Gastrocnemius medialis (tissue), 4 donors: ENCODE results near the gene ZNRF3. TPM values are rescaled to one million over a fixed set of nuclear protein-coding genes. Genes with fewer than 3 reads are reported as not detected.

Experiments
- ATAC-seq, 2 donors: fragments of 150-250 bp; one replicate each; pipeline ENCODE4 v1.9.1; 2016
- DNase-seq, 2 donors: peaks; one replicate each; pipeline ENCODE4 v3.0.0-alpha.2; 2019
- H3K27ac ChIP-seq, 4 donors: fragments of 200-600 bp; sonication (generic); 1 replicate in 1 of 4; 2 replicates in 3 of 4; pipeline ENCODE4 v1.5.1; 2016 to 2018; ENCODE audit warnings: mild to moderate bottlenecking in 2 of 4, moderate library complexity in 1 of 4
- H3K27me3 ChIP-seq, 3 donors: fragments of 200-600 bp; sonication (generic) in 2 of 3; 1 replicate in 1 of 3; 2 replicates in 2 of 3; pipeline versions ENCODE4 v1.5.1 to v1.6.0; 2016 to 2019; ENCODE audit warnings: mild to moderate bottlenecking in 1 of 3, moderate library complexity in 1 of 3
- H3K36me3 ChIP-seq, 2 donors: fragments of 200-600 bp; sonication (generic) in 1 of 2; one replicate each; pipeline ENCODE4 v1.5.1; 2017 to 2018
- H3K4me1 ChIP-seq, 2 donors: fragments of 200-600 bp; sonication (generic) in 1 of 2; one replicate each; pipeline ENCODE4 v1.5.1; 2016 to 2017; ENCODE audit warnings: mild to moderate bottlenecking in 2 of 2
- H3K4me3 ChIP-seq, 4 donors: fragments of 200-600 bp; sonication (generic) in 3 of 4; 1 replicate in 1 of 4; 2 replicates in 3 of 4; pipeline ENCODE4 v1.5.1; 2016 to 2019; ENCODE audit warnings: mild to moderate bottlenecking in 2 of 4
- H3K9me3 ChIP-seq, 3 donors: fragments of 200-600 bp; sonication (generic) in 2 of 3; 1 replicate in 1 of 3; 2 replicates in 2 of 3; pipeline ENCODE4 v1.5.1; 2016 to 2019
- CTCF ChIP-seq, 5 experiments: fragments of 450-650 bp in 3 of 5; fragments of 200-600 bp in 2 of 5; sonication (generic) in 2 of 5; IDR thresholded peaks in 4 of 5; conservative IDR thresholded peaks in 1 of 5; 1 replicate in 4 of 5; 2 replicates in 1 of 5; pipeline ENCODE4 v1.5.1; 2016 to 2019; ENCODE audit warnings: antibody characterized with exemption in 5 of 5, mild to moderate bottlenecking in 3 of 5, moderate library complexity in 3 of 5
- POLR2A ChIP-seq, 2 donors: fragments of 450-650 bp; IDR thresholded peaks; one replicate each; pipeline ENCODE4 v1.6.1; 2017; ENCODE audit warnings: antibody characterized with exemption in 2 of 2, mild to moderate bottlenecking in 2 of 2, moderate library complexity in 2 of 2
- in situ Hi-C, 4 donors: fragments of 200-750 bp; cut with MboI; loops; one replicate each; pipeline versions ENCODE4 v1.15.0 to v1.8.0; 2017; ENCODE audit warnings: low sequenced_read_pairs in 4 of 4
- intact Hi-C: fragments of 100-400 bp; cut with DNase I; formaldehyde crosslinking; loops from one replicate; pipeline ENCODE4 v1.15.1; 2023; ENCODE audit warnings: low total_unique reads
- total RNA-seq, 4 donors: library from RNA; depleted of rRNA; stranded (reverse); fragments of >200 nt; gene quantifications; one replicate each; pipeline versions ENCODE4 v1.1.0 to v1.2.3, GENCODE V29; 2016

The ZNRF3 gene
- total RNA-seq, 4 donors from 2014 or later = 7.8 to 19.1 (median 11.1) TPM

- Histone ChIP-seq H3K4me3 (no peak overlapping the region), H3K4me1 (peaks cover 36 to 45% of the 10 kb centered on the region in 2 donors), H3K27ac (peak overlapping the region; percentile 73 to 86 (median 78)), H3K9me3 (no peaks in the 10 kb centered on the region), H3K36me3 (no peaks in the 10 kb centered on the region), H3K27me3 (no peaks in the 10 kb centered on the region)
- TF ChIP-seq POLR2A (IDR thresholded peaks at IDR 0.05) (no peak), CTCF (IDR thresholded peaks at IDR 0.05 in 4 of 5, conservative IDR thresholded peaks at IDR 0.05 in 1 of 5) (no peak)
- in situ Hi-C loops = no loop called here
- DNase-seq (peak; percentile 27 to 44), ATAC-seq (peak; percentile 90 to 95)
- intact Hi-C loops = loop anchor here (10.0 kb wide), 1 partner anchor 63 kb away; no protein-coding TSS in a partner anchor
Measured at GRCh38 chr22:28892175-28892731, 8.9 kb downstream of the ZNRF3 start.

- no peak overlapping the region for H3K27ac ChIP-seq
Measured at GRCh38 chr22:28893810-28894209, 10.4 kb downstream of the ZNRF3 start.

GRCh38 chr22:28894334-28894733 is 11.0 kb downstream of the ZNRF3 start:
- intact Hi-C loops = loop anchor here (10.0 kb wide), 1 partner anchor 60 kb away; no protein-coding TSS in a partner anchor
- Histone ChIP-seq H3K27me3 (no peaks in the 10 kb centered on the region), H3K36me3 (no peaks in the 10 kb centered on the region), H3K4me1 (peaks cover 34 to 40% of the 10 kb centered on the region in 2 donors), H3K4me3 (no peak overlapping the region), H3K9me3 (no peaks in the 10 kb centered on the region), H3K27ac (peak overlapping the region in 1 of 4 donors; percentile 9)
- no peak for ATAC-seq
- TF ChIP-seq CTCF (IDR thresholded peaks at IDR 0.05 in 4 of 5, conservative IDR thresholded peaks at IDR 0.05 in 1 of 5) (no peak), POLR2A (IDR thresholded peaks at IDR 0.05) (no peak)
- no peak for DNase-seq
- in situ Hi-C loops = no loop called here

More at GRCh38 chr22:28893810-28894209, 10.4 kb downstream of the ZNRF3 start:
- no peak for ATAC-seq
- intact Hi-C loops = loop anchor here (10.0 kb wide), 1 partner anchor 61 kb away; no protein-coding TSS in a partner anchor
- H3K4me1 ChIP-seq = peaks cover 35 to 40% of the 10 kb centered on the region in 2 donors
- in situ Hi-C loops = no loop called here
- H3K9me3 ChIP-seq = no peaks in the 10 kb centered on the region
- H3K4me3 ChIP-seq = no peak overlapping the region
- TF ChIP-seq CTCF (IDR thresholded peaks at IDR 0.05 in 4 of 5, conservative IDR thresholded peaks at IDR 0.05 in 1 of 5) (no peak), POLR2A (IDR thresholded peaks at IDR 0.05) (no peak)
- H3K27me3 ChIP-seq = no peaks in the 10 kb centered on the region
- no peak for DNase-seq
- H3K36me3 ChIP-seq = no peaks in the 10 kb centered on the region

- intact Hi-C loops (loop anchor here (10.0 kb wide), 1 partner anchor 60 kb away; no protein-coding TSS in a partner anchor), in situ Hi-C loops (no loop called here)
- Histone ChIP-seq H3K4me1 (peaks cover 29 to 40% of the 10 kb centered on the region in 2 donors), H3K27ac (peak overlapping the region in 1 of 4 donors; percentile 9), H3K4me3 (no peak overlapping the region), H3K9me3 (no peaks in the 10 kb centered on the region), H3K36me3 (no peaks in the 10 kb centered on the region), H3K27me3 (no peaks in the 10 kb centered on the region)
- ATAC-seq (no peak), DNase-seq (no peak)
- TF ChIP-seq CTCF (IDR thresholded peaks at IDR 0.05 in 4 of 5, conservative IDR thresholded peaks at IDR 0.05 in 1 of 5) = no peak
- no peak for TF ChIP-seq POLR2A (IDR thresholded peaks at IDR 0.05)
Measured at GRCh38 chr22:28894807-28895206, 11.4 kb downstream of the ZNRF3 start.
